ENCODE measurements around the gene SYS1. TPM values are rescaled to one million over a fixed set of nuclear protein-coding genes. Genes with fewer than 3 reads are reported as not detected.

Gene SYS1
- total RNA-seq, 4 donors from 2014 or later: 28.2 to 48.4 (median 42.5) TPM

GRCh38 chr20:45359406-45360148 is 3.4 kb upstream of the SYS1 start:
- no peak for TF ChIP-seq CTCF (IDR thresholded peaks at IDR 0.05)
- TF ChIP-seq POLR2AphosphoS5 (IDR thresholded peaks at IDR 0.05): peak; percentile 52 to 73
- H3K27ac ChIP-seq (replicated peaks in 1 of 4): peak overlapping the region; percentile 91 to 96 (median 93)
- peaks cover 62 to 79% (median 72%) of the 10 kb centered on the region in 4 donors for H3K4me1 ChIP-seq
- H3K36me3 ChIP-seq: no peaks in the 10 kb centered on the region
- no peak overlapping the region for H3K4me3 ChIP-seq
- intact Hi-C loops (cut with DNase I): no loop called here
- WGBS: 32% methylated on average over 9 of the region's 9 CpGs
- no peaks in the 10 kb centered on the region for H3K27me3 ChIP-seq
- no peaks in the 10 kb centered on the region for H3K9me3 ChIP-seq
- no peak for DNase-seq (ENCODE audit: extremely low spot score)

GRCh38 chr20:45361793-45362192 is 1.2 kb upstream of the SYS1 start:
- no peak for DNase-seq (ENCODE audit: extremely low spot score)
- H3K36me3 ChIP-seq: peaks cover 9 to 20% (median 16%) of the 10 kb centered on the region in 4 donors
- H3K27me3 ChIP-seq: no peaks in the 10 kb centered on the region
- H3K4me3 ChIP-seq: no peak overlapping the region
- no peaks in the 10 kb centered on the region for H3K9me3 ChIP-seq
- peak overlapping the region; percentile 91 to 96 (median 93) for H3K27ac ChIP-seq (replicated peaks in 1 of 4)
- H3K4me1 ChIP-seq: peaks cover 50 to 71% (median 64%) of the 10 kb centered on the region in 4 donors
- WGBS: 72% methylated on average over 6 of the region's 6 CpGs
- TF ChIP-seq CTCF (IDR thresholded peaks at IDR 0.05) (no peak), POLR2A (IDR thresholded peaks at IDR 0.05; ENCODE audit: low read depth) (no peak), POLR2AphosphoS5 (IDR thresholded peaks at IDR 0.05) (no peak), EP300 (IDR thresholded peaks at IDR 0.05) (no peak)
- intact Hi-C loops (cut with DNase I): no loop called here

GRCh38 chr20:45363611-45364492 is 896 bp downstream of the SYS1 start:
- peaks cover 22 to 41% (median 34%) of the 10 kb centered on the region in 4 donors for H3K36me3 ChIP-seq
- H3K27ac ChIP-seq (replicated peaks in 1 of 4): peak overlapping the region; percentile 91 to 96 (median 93)
- peaks cover 29 to 51% (median 47%) of the 10 kb centered on the region in 4 donors for H3K4me1 ChIP-seq
- intact Hi-C loops (cut with DNase I): no loop called here
- H3K4me3 ChIP-seq: peak overlapping the region; percentile 69 to 73 (median 69)
- DNase-seq (ENCODE audit: extremely low spot score): no peak
- no peaks in the 10 kb centered on the region for H3K27me3 ChIP-seq
- WGBS: 27% methylated on average over 19 of the region's 23 CpGs
- TF ChIP-seq EP300 (IDR thresholded peaks at IDR 0.05) (no peak), POLR2A (IDR thresholded peaks at IDR 0.05; ENCODE audit: low read depth) (no peak), POLR2AphosphoS5 (IDR thresholded peaks at IDR 0.05) (no peak), CTCF (IDR thresholded peaks at IDR 0.05) (no peak)
- no peaks in the 10 kb centered on the region for H3K9me3 ChIP-seq

- H3K9me3 ChIP-seq: no peaks in the 10 kb centered on the region
- DNase-seq (ENCODE audit: extremely low spot score): no peak
- intact Hi-C loops (cut with DNase I): no loop called here
- peak overlapping the region in 3 of 4 donors; percentile 20 to 47 (median 29) for H3K27ac ChIP-seq (replicated peaks in 1 of 4)
- H3K4me1 ChIP-seq: peaks cover 13 to 34% (median 32%) of the 10 kb centered on the region in 4 donors
- H3K4me3 ChIP-seq: no peak overlapping the region
- WGBS: 69% methylated on average over 3 of the region's 5 CpGs
- peaks cover 22 to 41% (median 37%) of the 10 kb centered on the region in 4 donors for H3K36me3 ChIP-seq
- H3K27me3 ChIP-seq: no peaks in the 10 kb centered on the region
- TF ChIP-seq POLR2A (IDR thresholded peaks at IDR 0.05; ENCODE audit: low read depth) (no peak), POLR2AphosphoS5 (IDR thresholded peaks at IDR 0.05) (no peak), EP300 (IDR thresholded peaks at IDR 0.05) (no peak), CTCF (IDR thresholded peaks at IDR 0.05) (no peak)
Measured at GRCh38 chr20:45365444-45365970, 2.6 kb downstream of the SYS1 start.

All from esophagus muscularis mucosa (tissue), 4 donors.